ENCODE measurements around the gene PARVA. TPM values are rescaled to one million over a fixed set of nuclear protein-coding genes. Genes with fewer than 3 reads are reported as not detected.

Gene PARVA
- total RNA-seq, 4 donors from 2014 or later, result 167 to 245 (median 240) TPM

DNA sequence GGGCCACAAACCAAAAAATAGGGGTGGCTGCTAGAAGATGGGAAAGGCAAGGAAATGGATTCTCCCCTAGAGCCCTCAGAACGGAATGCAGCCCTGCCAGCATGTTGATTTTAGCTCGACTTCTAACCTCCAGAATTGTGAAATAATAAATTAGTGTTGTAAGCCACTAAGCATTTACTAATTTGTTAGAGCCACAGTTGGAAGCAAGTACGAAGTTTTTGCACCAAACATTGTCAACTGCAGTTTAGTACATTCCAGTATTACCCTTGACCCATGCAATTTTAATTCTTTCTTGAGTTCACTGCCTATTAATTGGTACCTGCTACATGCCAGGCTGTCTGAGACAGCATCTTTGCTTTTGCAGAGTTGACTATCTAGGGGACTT lies 32.2 kb downstream of the PARVA start:
- H3K4me3 ChIP-seq, result peak overlapping the region in 1 of 2 donors; percentile 36
- peak overlapping the region; percentile 91 to 99 (median 96) for H3K27ac ChIP-seq
- H3K27me3 ChIP-seq, result no peaks in the 10 kb centered on the region
- peaks cover 33 to 98% (median 40%) of the 10 kb centered on the region in 3 donors for H3K4me1 ChIP-seq
- H3K9me3 ChIP-seq, result no peaks in the 10 kb centered on the region
- 8 to 23% methylated on average over 3 of the region's 3 CpGs for WGBS, 2 donors (ENCODE audit: low coverage in 1 of 2)
- no peaks in the 10 kb centered on the region for H3K36me3 ChIP-seq
- TF ChIP-seq, protein P1, sequence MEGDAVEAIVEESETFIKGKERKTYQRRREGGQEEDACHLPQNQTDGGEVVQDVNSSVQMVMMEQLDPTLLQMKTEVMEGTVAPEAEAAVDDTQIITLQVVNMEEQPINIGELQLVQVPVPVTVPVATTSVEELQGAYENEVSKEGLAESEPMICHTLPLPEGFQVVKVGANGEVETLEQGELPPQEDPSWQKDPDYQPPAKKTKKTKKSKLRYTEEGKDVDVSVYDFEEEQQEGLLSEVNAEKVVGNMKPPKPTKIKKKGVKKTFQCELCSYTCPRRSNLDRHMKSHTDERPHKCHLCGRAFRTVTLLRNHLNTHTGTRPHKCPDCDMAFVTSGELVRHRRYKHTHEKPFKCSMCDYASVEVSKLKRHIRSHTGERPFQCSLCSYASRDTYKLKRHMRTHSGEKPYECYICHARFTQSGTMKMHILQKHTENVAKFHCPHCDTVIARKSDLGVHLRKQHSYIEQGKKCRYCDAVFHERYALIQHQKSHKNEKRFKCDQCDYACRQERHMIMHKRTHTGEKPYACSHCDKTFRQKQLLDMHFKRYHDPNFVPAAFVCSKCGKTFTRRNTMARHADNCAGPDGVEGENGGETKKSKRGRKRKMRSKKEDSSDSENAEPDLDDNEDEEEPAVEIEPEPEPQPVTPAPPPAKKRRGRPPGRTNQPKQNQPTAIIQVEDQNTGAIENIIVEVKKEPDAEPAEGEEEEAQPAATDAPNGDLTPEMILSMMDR (IDR thresholded peaks at IDR 0.05), result no peak
- TF ChIP-seq POLR2AphosphoS5 (IDR thresholded peaks at IDR 0.05), result peak; percentile 85
- ATAC-seq, result peak; percentile 11

DNA sequence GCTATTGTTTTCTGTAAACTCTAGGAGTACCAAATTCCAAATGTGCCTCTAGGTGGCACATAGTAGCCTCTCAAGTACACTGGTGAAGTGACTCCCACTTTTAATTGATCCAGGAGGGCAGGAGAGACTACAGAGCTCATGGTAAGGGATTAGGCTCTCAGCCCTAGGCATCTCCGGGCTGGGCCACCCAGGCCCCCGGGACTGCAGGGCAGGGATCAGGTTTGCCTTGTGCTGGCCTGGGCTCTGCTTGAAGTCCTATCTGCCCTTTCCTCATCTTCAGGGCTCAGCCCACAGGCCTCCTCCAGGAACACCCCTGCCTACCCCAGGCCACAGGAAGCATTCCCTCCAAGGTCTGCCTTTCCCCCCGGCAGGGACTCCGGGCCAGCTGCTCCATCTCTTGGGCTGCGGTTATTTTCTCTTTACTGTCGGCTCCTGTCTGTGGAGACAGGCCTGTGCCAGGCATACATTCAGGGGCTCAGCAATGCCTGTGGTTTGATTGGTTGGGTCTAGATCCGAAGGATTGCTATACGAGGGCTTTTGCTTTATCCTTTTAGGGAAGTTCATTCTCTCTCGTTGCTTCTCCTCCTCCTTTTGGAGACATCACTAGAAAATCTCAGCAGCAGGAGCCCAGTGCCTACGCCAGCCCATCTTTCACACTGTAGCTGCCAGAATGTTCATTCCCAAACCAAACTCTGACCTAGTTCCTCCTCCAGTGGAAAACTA lies 32.8 kb downstream of the PARVA start:
- WGBS, 2 donors (ENCODE audit: low coverage in 1 of 2), result 20 to 21% methylated on average over 4 to 10 of the region's 10 CpGs
- H3K4me1 ChIP-seq, result peaks cover 37 to 98% (median 46%) of the 10 kb centered on the region in 3 donors
- peak overlapping the region in 1 of 2 donors; percentile 36 for H3K4me3 ChIP-seq
- no peaks in the 10 kb centered on the region for H3K36me3 ChIP-seq
- no peaks in the 10 kb centered on the region for H3K9me3 ChIP-seq
- peak; percentile 65 for ATAC-seq
- no peaks in the 10 kb centered on the region for H3K27me3 ChIP-seq
- TF ChIP-seq POLR2AphosphoS5 (IDR thresholded peaks at IDR 0.05) (peak; percentile 42), EP300 (IDR thresholded peaks at IDR 0.05) (no peak), POLR2A (IDR thresholded peaks at IDR 0.05) (no peak)
- TF ChIP-seq, protein P1 (IDR thresholded peaks at IDR 0.05), result peak in 3 of 4 experiments; percentile 14 to 25 (median 19)
- H3K27ac ChIP-seq, result peak overlapping the region; percentile 91 to 99 (median 96)

DNA sequence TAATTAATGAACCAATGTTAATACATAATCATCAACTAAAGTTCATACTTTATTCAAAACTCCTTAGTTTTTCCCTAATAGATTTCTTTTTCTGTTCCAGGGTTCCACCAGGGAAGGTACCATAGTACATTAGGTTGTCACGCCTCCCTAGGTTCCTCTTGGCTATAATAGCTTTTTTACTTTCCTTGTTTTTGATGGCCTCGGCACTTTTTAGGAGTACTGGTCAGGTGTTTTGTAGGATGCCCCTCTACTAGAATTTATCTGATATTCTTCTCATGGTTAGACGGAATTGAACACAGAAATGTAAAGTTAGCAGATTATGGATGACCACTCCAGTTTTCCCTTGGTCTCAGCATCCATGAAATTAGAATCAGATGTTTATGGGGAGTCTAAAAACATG lies 34.0 kb downstream of the PARVA start:
- Histone ChIP-seq H3K4me3 (no peak overlapping the region), H3K4me1 (peaks cover 43 to 98% (median 47%) of the 10 kb centered on the region in 3 donors), H3K36me3 (no peaks in the 10 kb centered on the region), H3K9me3 (no peaks in the 10 kb centered on the region), H3K27me3 (no peaks in the 10 kb centered on the region), H3K27ac (peak overlapping the region; percentile 91 to 99 (median 96))
- no peak for ATAC-seq
- WGBS, 2 donors (ENCODE audit: low coverage in 1 of 2), result 81% methylated on average over 3 of the region's 3 CpGs; no CpG with 5 or more reads in 1 of the 2 donors
- TF ChIP-seq EP300 (IDR thresholded peaks at IDR 0.05), result no peak

DNA sequence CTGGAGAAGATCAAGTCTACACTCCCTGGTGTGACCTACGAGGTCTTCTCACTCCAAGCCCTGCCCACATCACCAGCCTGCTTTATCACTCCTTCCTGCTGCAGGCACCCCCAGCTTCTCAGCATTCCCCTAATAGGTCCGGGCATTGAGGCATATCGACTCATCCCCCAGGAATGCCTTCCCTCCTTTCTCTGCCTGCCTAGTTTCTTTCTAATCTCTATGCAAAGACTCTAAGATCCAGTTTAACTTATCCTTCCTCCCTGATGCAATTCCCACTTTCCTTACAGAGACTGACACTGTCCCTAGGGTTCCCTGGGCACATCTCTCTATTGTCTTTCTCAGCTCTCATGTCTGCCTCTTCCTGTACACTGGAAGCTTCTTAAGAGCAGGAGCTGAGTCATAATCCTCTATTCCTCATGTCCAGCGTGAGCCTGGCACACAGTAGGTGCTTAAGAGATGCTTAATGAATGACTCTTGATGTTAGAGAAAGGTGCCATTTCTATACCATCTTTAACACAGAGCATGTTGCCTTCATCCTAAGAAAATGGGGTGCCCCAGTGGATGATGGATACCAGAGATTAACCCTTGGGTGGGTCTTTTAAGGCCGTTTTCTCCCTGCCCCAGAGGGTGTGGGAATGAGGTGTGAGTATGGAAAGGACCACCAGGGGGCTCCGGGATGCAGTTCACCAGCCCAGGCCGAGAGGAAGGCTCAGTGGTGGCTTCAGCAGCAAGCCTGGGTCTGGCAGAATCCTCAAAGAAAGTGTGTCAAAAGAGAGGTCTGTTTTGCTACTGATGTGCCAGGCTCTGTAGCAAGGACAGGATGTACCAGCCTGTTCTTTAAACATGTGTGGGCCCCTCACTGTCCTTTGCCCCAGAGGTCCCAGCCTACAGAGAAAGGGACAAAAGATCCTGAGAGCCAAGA lies 34.7 kb downstream of the PARVA start:
- no peaks in the 10 kb centered on the region for H3K9me3 ChIP-seq
- TF ChIP-seq POLR2A (IDR thresholded peaks at IDR 0.05) (no peak), EP300 (IDR thresholded peaks at IDR 0.05) (peak; percentile 80), POLR2AphosphoS5 (IDR thresholded peaks at IDR 0.05) (peak; percentile 96)
- TF ChIP-seq, protein P1 (IDR thresholded peaks at IDR 0.05), result peak; percentile 66 to 93 (median 86)
- no peak overlapping the region for H3K4me3 ChIP-seq
- WGBS, 2 donors (ENCODE audit: low coverage in 1 of 2), result 11% methylated on average over 5 to 7 of the region's 7 CpGs
- H3K4me1 ChIP-seq, result peaks cover 43 to 100% (median 47%) of the 10 kb centered on the region in 3 donors
- no peaks in the 10 kb centered on the region for H3K27me3 ChIP-seq
- peak overlapping the region; percentile 91 to 99 (median 96) for H3K27ac ChIP-seq
- peak; percentile 78 for ATAC-seq
- no peaks in the 10 kb centered on the region for H3K36me3 ChIP-seq

Measured in gastroesophageal sphincter (tissue), 4 donors.